ENCODE results near the gene UBA1.

- TF ChIP-seq EZH2 (IDR thresholded peaks at IDR 0.05; ENCODE audit: insufficient read depth, poor library complexity, severe bottlenecking) (no peak), EZH2phosphoT487 (IDR thresholded peaks at IDR 0.05; ENCODE audit: insufficient read depth, low read depth) (no peak)
These were observed 4.5 kb downstream of the UBA1 start for GRCh38 chrX:47198026-47198686.

Measured in GM23248 (cell line).